Measurements from ENCODE around the gene VPS26A. TPM values are rescaled to one million over a fixed set of nuclear protein-coding genes. Genes with fewer than 3 reads are reported as not detected.

Gene VPS26A
- total RNA-seq, 1 donor from 2014 or later = 54.6 TPM

DNA sequence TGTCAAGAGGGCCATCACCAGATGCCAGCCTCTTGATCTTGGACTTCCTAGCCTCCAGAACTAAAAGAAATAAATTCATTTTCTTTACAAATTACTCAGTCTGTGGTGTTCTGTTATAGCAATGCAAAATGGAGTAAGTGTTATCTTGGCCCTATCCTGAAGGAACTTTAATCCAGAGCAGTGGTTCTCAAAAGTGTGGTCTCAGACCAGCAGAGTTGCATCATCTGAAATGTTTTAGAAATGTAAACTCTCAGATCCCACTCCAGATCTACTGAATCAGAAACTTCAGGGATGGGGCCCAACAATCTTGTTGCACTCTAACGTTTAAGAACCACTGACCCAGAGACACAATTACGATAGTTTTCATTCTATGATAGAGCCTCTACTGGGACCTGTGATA is 52.8 kb downstream of the VPS26A start:
- no peak for DNase-seq (ENCODE audit: low spot score)

DNA sequence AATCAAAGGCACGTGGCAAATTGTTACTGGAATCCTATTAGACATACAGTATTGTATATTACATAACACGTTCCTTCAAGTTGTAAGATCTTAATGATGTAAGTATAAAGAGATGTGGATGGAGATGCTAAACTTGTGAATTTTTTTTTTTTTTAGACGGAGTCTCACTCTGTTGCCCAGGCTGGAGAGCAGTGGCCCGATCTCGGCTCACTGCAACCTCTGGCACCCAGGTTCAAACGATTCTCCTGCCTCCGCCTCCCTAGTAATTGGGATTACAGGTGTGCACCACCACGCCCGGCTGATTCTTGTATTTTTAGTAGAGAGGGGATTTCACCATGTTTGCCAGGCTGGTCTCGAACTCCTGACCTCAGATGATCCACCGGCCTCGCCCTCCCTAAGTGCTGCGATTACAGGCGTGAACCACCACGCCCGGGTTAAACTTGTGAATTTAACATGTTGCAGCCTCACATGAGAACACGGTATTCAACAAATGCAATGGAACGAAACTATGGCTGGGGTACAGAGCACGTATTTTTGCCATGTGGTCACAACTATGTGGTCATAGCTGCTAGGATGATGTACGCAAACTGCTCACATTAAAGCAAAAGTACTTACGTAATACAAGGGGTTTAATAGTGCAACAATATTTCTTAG is 55.2 kb downstream of the VPS26A start:
- no peak for DNase-seq (ENCODE audit: low spot score)

DNA sequence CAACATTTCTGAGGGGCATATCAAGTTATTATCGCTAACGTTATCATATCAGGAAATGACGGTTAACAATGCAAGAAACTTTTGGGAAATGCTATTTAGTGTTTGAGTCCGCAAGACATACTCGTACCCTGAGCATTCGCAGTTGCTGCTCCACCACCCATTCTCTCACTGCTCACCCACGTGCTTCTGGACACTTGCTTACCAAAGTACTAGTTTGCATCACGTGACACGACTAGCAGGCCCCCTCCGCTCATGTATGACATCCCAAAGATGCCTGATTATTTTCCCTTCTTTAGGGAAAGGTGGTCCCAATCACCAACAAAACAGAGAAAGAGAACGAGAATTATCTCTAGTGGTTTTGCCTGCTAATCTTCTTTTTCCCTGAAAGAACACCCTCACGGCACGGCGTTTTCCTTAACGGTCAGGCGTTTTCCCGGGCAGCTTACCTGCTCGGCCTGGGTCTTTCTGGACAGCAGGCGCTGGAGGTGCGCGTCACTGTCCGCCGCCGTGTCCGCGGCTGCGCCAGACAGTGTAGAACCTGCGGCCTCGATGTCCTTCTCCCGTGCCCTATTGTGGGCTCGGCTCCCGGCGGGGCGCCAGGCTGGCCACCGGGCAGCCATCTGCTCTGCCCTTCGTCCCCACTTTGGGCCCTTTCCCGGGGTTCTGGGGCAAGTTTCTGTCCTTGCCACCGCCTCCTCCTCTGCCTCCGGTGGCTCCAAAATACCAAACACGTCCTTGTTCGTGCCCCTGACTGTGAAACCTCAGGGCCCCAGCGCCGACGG is 56.0 kb downstream of the VPS26A start, which contains the start of gene SUPV3L1:
TSS of gene SUPV3L1 (plus strand) at position 492 of the 782 bp plus-strand sequence. CDS start at position 550, 58 bp downstream.
- DNase-seq (ENCODE audit: low spot score) = peak; percentile 89

DNA sequence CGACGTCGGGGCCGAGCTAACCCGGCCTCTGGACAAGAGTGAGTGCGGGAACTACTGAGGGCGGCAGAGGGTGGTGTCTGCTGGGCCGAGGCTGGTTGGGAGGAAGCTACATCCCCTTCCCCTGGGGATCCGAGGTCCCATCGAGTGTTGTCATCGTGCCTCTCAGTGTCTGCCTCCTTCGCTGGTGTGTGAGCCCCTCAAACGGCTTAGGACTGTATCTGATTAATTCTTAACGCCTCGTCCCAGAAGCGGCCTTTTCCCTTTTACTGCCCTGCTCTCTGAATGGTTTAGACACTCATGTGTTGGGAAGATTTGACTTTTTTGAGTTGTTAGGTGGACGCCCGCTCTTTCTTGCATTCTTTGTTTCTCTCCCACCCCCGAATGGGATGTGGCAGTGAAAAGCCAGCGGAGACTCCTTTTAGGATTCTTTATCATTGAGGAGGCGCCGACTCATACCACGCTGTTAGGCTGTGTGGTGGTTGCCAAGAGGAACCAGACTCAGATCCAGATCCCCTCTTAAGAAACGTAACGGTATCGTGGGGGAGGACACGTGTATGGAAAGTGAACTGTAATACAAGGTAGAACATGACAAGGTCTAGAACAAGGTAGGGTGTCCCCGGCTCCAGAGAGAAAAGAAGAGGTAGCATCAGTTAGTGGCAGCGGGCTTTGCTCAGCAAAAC is 56.7 kb downstream of the VPS26A start:
- no peak for DNase-seq (ENCODE audit: low spot score)

GRCh38 chr10:69181433-69181832 is 57.5 kb downstream of the VPS26A start:
- no peak for DNase-seq (ENCODE audit: low spot score)

- no peak for DNase-seq (ENCODE audit: low spot score)
Measured at GRCh38 chr10:69182005-69182404, 58.0 kb downstream of the VPS26A start.

- DNase-seq (ENCODE audit: low spot score) = no peak
Measured at GRCh38 chr10:69186524-69186923, 62.5 kb downstream of the VPS26A start.

DNA sequence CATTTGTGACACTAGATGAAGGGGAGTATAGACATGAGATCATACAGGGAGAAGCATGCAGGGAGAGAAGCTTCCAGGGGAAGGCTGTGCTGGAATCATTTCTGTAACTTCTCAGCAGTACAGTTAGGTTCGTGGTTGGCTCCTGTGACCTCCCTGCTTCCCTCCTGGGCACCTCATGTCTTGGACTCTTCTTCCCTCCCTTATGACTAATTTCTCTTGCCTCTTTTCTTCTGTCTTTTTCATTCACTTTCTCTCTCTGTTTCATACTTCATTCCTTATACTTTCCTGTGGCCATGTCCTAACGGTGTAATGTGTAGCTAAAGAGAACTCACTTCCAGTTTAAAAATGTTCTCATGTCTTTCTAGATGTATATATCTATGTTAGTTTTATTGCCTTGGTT is 77.1 kb downstream of the VPS26A start:
- no peak for DNase-seq (ENCODE audit: low spot score)

- DNase-seq (ENCODE audit: low spot score) = no peak
Measured at GRCh38 chr10:69202332-69202731, 78.4 kb downstream of the VPS26A start.

DNA sequence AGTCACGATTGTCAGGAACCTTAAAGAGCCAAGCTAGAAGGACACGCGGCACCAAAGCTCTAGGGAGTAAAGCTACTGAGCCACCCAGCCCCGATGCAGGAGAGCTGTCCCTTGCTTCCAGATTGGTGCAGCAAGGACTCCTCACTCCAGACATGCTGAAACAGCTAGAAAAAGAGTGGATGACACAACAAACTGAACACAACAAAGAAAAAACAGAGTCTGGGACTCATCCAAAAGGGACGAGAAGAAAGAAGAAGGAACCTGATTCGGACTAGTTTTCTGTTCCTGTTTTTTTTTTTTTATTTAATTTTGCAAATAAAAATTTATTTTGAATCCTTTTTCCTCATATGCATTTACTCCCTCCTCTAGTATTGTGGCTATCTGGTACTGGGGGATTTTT is 84.8 kb downstream of the VPS26A start:
- no peak for DNase-seq (ENCODE audit: low spot score)

DNA sequence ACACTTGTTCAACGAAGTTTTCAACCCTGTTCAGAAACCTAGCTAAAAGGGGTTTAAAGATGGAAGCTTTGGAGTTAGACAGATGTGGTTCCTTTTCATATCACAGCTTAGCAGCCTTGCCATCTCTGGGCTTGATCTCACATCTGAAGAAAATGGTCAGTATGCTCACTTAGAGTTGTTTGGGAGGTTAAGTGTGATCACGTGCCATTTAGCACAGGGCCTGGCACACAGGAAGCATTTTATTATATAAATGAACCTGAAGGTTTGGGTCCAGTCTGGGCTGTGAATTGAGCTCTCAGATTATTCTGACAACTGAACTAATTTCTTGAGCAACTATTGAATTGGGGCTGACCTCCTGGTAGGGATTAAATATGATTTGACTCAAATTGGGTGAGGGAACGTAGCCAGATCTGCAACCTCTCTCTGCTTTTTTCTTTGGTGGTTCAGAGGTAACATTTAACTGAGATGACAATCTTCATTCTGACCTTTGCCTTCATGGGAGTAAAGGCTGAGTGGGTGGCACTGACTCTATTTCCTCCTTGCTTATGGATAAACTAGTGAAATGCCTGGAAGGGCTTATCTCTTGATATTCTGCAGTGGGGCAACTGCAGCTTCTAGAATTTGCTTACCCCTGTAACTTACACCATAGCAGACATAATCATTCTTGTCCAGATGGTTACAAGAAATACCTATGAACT is 86.0 kb downstream of the VPS26A start:
- no peak for DNase-seq (ENCODE audit: low spot score)

- DNase-seq (ENCODE audit: low spot score) = no peak
Measured at GRCh38 chr10:69211104-69211503, 87.1 kb downstream of the VPS26A start.

DNA sequence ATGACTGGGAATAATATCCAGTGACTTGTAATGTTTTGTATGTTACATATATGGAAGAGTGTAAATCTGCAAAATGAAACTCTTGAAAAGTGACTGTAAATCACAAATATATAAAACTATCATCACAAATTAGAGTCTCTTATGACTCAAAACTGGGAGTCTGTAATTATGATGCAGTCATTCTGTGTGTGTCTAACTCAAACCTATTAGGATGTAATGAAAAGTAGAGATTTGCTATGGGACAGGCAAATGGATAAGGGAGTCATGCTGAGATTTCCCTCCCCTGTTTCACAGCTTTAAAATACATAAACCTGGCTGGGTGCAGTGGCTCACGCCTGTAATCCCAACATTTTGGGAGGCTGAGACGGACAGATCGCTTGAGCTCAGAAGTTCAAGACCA is 87.5 kb downstream of the VPS26A start:
- DNase-seq (ENCODE audit: low spot score) = no peak

GRCh38 chr10:69213591-69214311 is 89.8 kb downstream of the VPS26A start:
- DNase-seq (ENCODE audit: low spot score) = no peak

- no peak for DNase-seq (ENCODE audit: low spot score)
Measured at GRCh38 chr10:69214666-69215131, 90.7 kb downstream of the VPS26A start.

- DNase-seq (ENCODE audit: low spot score) = no peak
Measured at GRCh38 chr10:69215405-69216171, 91.6 kb downstream of the VPS26A start.

DNA sequence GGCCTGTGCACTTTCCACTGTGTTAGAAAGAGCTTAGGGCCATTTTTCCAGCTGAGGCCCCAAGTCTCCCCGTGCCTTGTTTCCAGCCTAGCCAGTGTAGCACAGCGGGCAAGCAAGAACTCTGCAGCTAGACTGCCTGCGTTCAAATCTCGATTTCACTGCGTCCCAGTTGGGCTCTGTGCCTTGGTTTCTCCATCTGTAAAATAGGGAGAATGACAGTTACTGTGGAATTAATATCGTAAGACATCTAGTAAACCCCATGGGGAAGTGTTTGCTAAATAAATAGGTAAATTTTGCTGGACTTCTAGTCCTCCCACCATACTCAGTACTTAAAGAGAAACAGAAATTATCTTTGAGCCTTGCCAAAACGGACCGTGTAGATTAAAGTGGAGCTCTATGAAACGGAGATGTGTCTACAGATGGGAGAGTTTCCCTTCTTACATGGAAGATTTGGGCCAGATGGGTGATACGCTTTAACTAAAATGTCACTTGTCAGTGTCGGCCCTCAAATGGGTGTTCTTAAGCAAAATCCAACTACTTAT is 92.7 kb downstream of the VPS26A start:
- DNase-seq (ENCODE audit: low spot score) = no peak

DNA sequence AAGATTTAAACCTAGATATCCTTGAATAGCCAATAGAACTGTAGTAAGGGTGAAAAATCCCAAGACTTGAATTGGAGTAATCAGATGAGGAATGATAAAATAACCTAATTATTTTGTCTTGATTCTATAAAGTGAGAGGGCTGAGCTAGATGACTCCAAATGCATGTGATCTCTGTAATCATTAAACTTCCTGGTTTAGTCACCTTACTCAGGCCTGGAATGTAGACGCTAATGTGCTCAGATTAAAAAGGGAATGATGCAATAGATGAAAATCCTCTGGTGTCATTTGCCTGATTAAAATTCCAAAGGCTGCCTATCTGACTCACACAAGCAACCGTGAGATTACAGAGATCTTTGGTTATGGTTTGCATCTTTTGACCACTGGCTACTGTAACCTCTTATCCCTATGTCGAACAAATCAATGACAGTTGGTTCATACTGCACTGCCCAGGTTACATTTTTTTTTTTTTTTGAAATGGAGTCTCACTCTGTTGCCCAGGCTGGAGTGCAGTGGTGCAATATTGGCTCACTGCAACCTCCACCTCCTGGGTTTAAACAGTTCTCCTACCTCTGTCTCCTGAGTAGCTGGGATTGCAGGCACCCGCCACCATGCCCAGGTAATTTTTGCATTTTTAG is 93.3 kb downstream of the VPS26A start:
- no peak for DNase-seq (ENCODE audit: low spot score)

GRCh38 chr10:69218831-69219230 is 94.9 kb downstream of the VPS26A start:
- DNase-seq (ENCODE audit: low spot score) = no peak

DNA sequence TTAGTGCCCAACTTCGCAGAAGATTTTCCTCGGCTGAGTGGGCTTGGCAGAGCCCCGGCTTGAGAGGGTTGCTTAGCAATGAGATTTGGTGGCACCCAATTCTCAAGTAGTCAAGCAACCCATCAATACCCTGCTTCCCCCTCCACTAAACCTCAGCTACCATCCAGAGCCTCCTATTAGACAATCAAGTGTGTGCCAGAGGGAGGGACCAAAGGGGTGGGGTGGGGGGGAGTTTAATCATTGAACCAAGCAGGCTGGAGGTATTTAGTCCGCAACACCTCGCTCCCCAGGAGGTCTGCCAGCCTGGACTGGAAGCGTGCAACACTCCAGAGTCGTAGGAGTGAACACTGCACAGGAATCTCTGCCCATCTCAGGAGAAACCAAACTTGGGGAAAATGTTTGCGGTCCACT is 96.1 kb downstream of the VPS26A start, which contains the start of gene HKDC1:
TSS of gene HKDC1 (plus strand) at position 292 of the 411 bp plus-strand sequence. CDS start at position 396, 104 bp downstream.
- DNase-seq (ENCODE audit: low spot score) = no peak
